OCI-LY1 (cell line): ENCODE measurements around the gene CSRP1.
"Not testable (repeated sequence)": the region's sequence is repeated elsewhere in the genome, so short reads cannot be mapped to it uniquely, and the experiment has no call there.

Source experiments
- H2AFZ ChIP-seq: fragments of 200-600 bp; sonication (generic), shearing (Covaris generic); 2 replicates; pipeline ENCODE4 v1.6.0; 2014; ENCODE audit warnings: antibody characterized with exemption, mild to moderate bottlenecking, low read length
- H3F3A ChIP-seq: fragments of 200-600 bp; sonication (generic), shearing (Covaris generic); 2 replicates; pipeline ENCODE4 v1.6.0; 2014; ENCODE audit warnings: mild to moderate bottlenecking, antibody characterized with exemption, low read length, moderate library complexity; ENCODE audit not compliant: insufficient read depth
- H3K27ac ChIP-seq: fragments of 200-600 bp; sonication (generic); 2 replicates; pipeline ENCODE4 v1.5.1; 2014; ENCODE audit warnings: low read length, mixed run types, mild to moderate bottlenecking, low read depth; ENCODE audit not compliant: poor library complexity, severe bottlenecking
- H3K27me3 ChIP-seq: fragments of 200-600 bp; sonication (generic); 2 replicates; pipeline ENCODE4 v1.6.0; 2014; ENCODE audit warnings: antibody characterized with exemption, mild to moderate bottlenecking, low read length, moderate library complexity; ENCODE audit not compliant: insufficient read depth
- H3K36me3 ChIP-seq: fragments of 200-600 bp; sonication (generic); 2 replicates; pipeline ENCODE4 v1.6.1; 2014; ENCODE audit warnings: mild to moderate bottlenecking, antibody characterized with exemption, low read length, moderate library complexity, mixed read lengths; ENCODE audit not compliant: insufficient read depth
- H3K4me1 ChIP-seq: fragments of 200-600 bp; sonication (generic); 2 replicates; pipeline ENCODE4 v1.5.1; 2014; ENCODE audit warnings: mild to moderate bottlenecking, low read length, moderate library complexity; ENCODE audit not compliant: insufficient read depth, severe bottlenecking
- H3K4me2 ChIP-seq: fragments of 200-600 bp; sonication (generic), shearing (Covaris generic); 2 replicates; pipeline ENCODE4 v1.6.1; 2014; ENCODE audit warnings: low read length
- H3K4me3 ChIP-seq: fragments of 200-600 bp; sonication (generic); 2 replicates; pipeline ENCODE4 v1.5.1; 2014; ENCODE audit warnings: low read length, low read depth, mild to moderate bottlenecking, mixed read lengths; ENCODE audit not compliant: poor library complexity, severe bottlenecking
- H3K79me2 ChIP-seq: fragments of 200-600 bp; shearing (Covaris generic); 2 replicates; pipeline ENCODE4 v1.6.1; 2016; ENCODE audit warnings: mixed run types, low read length, mixed read lengths; ENCODE audit not compliant: insufficient read depth
- H3K9ac ChIP-seq: fragments of 200-600 bp; sonication (generic), shearing (Covaris generic); 2 replicates; pipeline ENCODE4 v1.6.1; 2014; ENCODE audit warnings: mild to moderate bottlenecking, low read length, mixed read lengths
- H3K9me2 ChIP-seq: fragments of 200-600 bp; sonication (generic), shearing (Covaris generic); 2 replicates; pipeline ENCODE4 v1.6.1; 2014; ENCODE audit warnings: low read depth, mild to moderate bottlenecking, low read length, mixed read lengths
- H3K9me3 ChIP-seq: fragments of 200-600 bp; shearing (Covaris generic); 2 replicates; pipeline ENCODE4 v1.6.1; 2014; ENCODE audit warnings: low read length, mixed read lengths
- H4K20me1 ChIP-seq: fragments of 200-600 bp; sonication (generic), shearing (Covaris generic); 2 replicates; pipeline ENCODE4 v1.6.0; 2016; ENCODE audit warnings: mild to moderate bottlenecking, low read length; ENCODE audit not compliant: insufficient read depth
- EZH2 ChIP-seq: fragments of 200-600 bp; sonication (generic), shearing (Covaris generic); IDR thresholded peaks from 2 replicates; pipeline ENCODE4 v1.8.0; 2017; ENCODE audit warnings: borderline replicate concordance, mixed run types, mild to moderate bottlenecking, antibody characterized with exemption, low read length, moderate library complexity, mixed read lengths
- TF ChIP-seq, protein P1 (sequence below): fragments of 200-600 bp; sonication (generic), shearing (Covaris generic); IDR thresholded peaks from 2 replicates; pipeline ENCODE4 v1.5.1; 2017; ENCODE audit warnings: mild to moderate bottlenecking, antibody characterized with exemption, low read length, moderate library complexity, mixed read lengths

The CSRP1 gene

DNA sequence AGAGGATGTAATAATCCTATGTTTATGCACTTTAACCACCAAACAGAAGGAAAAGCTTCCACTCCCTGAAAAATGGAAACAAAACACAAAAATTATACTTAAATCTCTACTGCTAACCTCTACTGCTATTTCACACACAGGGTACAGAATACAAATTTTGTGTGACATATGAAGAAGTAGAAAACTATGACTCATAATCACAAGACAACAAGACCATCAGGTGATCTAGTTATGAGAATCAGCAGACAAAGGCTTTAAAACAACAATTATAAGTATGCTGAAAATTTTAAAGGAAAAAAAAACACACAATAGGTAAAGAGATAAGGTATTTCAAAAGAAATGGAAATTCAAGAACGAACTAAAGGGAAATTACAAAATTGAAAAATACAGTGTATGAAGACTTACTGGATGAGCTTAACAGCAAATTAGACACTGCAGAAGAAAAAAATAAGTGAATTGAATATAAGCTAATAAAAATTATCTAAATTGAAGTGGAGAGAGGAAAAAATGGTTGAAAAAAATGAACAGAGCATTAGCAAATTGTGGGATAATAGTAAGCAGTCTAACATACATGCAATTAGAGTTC, 18.4 kb upstream of the CSRP1 start:
- H2AFZ ChIP-seq: no peak overlapping the region
- H3K4me1 ChIP-seq: no peaks in the 10 kb centered on the region
- H3K27me3 ChIP-seq: no peaks in the 10 kb centered on the region
- H3K9me2 ChIP-seq: no peaks in the 10 kb centered on the region
- H3K4me3 ChIP-seq: no peak overlapping the region
- TF ChIP-seq EZH2: no peak
- TF ChIP-seq, protein P1, sequence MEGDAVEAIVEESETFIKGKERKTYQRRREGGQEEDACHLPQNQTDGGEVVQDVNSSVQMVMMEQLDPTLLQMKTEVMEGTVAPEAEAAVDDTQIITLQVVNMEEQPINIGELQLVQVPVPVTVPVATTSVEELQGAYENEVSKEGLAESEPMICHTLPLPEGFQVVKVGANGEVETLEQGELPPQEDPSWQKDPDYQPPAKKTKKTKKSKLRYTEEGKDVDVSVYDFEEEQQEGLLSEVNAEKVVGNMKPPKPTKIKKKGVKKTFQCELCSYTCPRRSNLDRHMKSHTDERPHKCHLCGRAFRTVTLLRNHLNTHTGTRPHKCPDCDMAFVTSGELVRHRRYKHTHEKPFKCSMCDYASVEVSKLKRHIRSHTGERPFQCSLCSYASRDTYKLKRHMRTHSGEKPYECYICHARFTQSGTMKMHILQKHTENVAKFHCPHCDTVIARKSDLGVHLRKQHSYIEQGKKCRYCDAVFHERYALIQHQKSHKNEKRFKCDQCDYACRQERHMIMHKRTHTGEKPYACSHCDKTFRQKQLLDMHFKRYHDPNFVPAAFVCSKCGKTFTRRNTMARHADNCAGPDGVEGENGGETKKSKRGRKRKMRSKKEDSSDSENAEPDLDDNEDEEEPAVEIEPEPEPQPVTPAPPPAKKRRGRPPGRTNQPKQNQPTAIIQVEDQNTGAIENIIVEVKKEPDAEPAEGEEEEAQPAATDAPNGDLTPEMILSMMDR: no peak
- peaks cover 5% of the 10 kb centered on the region; the same call in 1 of the 2 replicates for H3K36me3 ChIP-seq
- H3K9ac ChIP-seq: no peak overlapping the region
- no peaks in the 10 kb centered on the region for H3K79me2 ChIP-seq
- H3K9me3 ChIP-seq: no peaks in the 10 kb centered on the region
- H3K27ac ChIP-seq: no peak overlapping the region
- no peaks in the 10 kb centered on the region for H3F3A ChIP-seq
- no peaks in the 10 kb centered on the region for H4K20me1 ChIP-seq
- H3K4me2 ChIP-seq: no peak overlapping the region

DNA sequence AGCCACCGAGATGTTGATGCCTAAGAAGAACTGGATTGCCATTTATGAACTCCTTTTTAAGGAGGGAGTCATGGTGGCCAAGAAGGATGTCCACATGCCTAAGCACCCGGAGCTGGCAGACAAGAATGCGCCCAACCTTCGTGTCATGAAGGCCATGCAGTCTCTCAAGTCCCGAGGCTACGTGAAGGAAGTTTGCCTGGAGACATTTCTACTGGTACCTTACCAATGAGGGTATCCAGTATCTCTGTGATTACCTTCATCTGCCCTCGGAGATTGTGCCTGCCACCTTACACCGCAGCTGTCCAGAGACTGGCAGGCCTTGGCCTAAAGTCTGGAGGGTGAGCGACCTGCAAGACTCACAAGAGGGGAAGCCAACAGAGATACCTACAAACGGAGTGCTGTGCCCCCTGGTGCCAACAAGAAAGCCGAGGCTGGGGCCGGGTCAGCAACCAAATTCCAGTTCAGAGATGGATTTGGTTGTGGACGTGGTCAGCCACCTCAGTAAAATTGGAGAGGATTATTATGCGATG, 13.2 kb upstream of the CSRP1 start:
- not testable (repeated sequence) for H3K4me1 ChIP-seq, H3K9ac ChIP-seq, H3K27ac ChIP-seq, H4K20me1 ChIP-seq, H3K4me3 ChIP-seq, H3K9me2 ChIP-seq, H3K4me2 ChIP-seq, H3K9me3 ChIP-seq, H3F3A ChIP-seq, H3K36me3 ChIP-seq, H3K27me3 ChIP-seq, H2AFZ ChIP-seq, H3K79me2 ChIP-seq

- no peak overlapping the region for H3K4me2 ChIP-seq
- H3F3A ChIP-seq: no peaks in the 10 kb centered on the region
- no peaks in the 10 kb centered on the region for H3K4me1 ChIP-seq
- no peak overlapping the region for H3K9ac ChIP-seq
- TF ChIP-seq, protein P1: no peak
- no peak for TF ChIP-seq EZH2
- no peaks in the 10 kb centered on the region; the same call in 1 of the 2 replicates for H3K36me3 ChIP-seq
- H3K27me3 ChIP-seq: no peaks in the 10 kb centered on the region
- H3K27ac ChIP-seq: no peak overlapping the region
- no peaks in the 10 kb centered on the region for H3K9me3 ChIP-seq
- H4K20me1 ChIP-seq: no peaks in the 10 kb centered on the region
- H3K79me2 ChIP-seq: no peaks in the 10 kb centered on the region
- H3K4me3 ChIP-seq: no peak overlapping the region
- no peak overlapping the region for H2AFZ ChIP-seq
- no peaks in the 10 kb centered on the region for H3K9me2 ChIP-seq
Measured at GRCh38 chr1:201518071-201518470, 11.1 kb upstream of the CSRP1 start.

- H3K9me2 ChIP-seq: no peaks in the 10 kb centered on the region
- H3K9me3 ChIP-seq: no peaks in the 10 kb centered on the region
- H3K36me3 ChIP-seq: no peaks in the 10 kb centered on the region; the same call in 1 of the 2 replicates
Measured at GRCh38 chr1:201517631-201518030, 10.7 kb upstream of the CSRP1 start.

More at GRCh38 chr1:201517631-201518030, 10.7 kb upstream of the CSRP1 start:
- Histone ChIP-seq H2AFZ (no peak overlapping the region), H3K4me1 (peaks cover 2% of the 10 kb centered on the region), H3K27ac (no peak overlapping the region), H4K20me1 (no peaks in the 10 kb centered on the region), H3K79me2 (no peaks in the 10 kb centered on the region), H3K4me3 (no peak overlapping the region), H3K4me2 (no peak overlapping the region), H3K9ac (no peak overlapping the region), H3F3A (no peaks in the 10 kb centered on the region), H3K27me3 (no peaks in the 10 kb centered on the region)
- TF ChIP-seq, protein P1: no peak
- TF ChIP-seq EZH2: no peak
